IMR-90 (cell line): ENCODE data around the gene FICD.

Source experiments
- BHLHE40 ChIP-seq: fragments of 150-350 bp; IDR thresholded peaks from 2 replicates; pipeline ENCODE4 v1.6.1; 2016; ENCODE audit warnings: mild to moderate bottlenecking, low read depth, low read length
- FOS ChIP-seq: fragments of 150-350 bp; IDR thresholded peaks from 2 replicates; pipeline ENCODE4 v1.6.1; 2016; ENCODE audit warnings: low read depth, low read length
- POLR2A ChIP-seq: IDR thresholded peaks from 2 replicates; pipeline ENCODE4 v1.6.1; 2012; ENCODE audit warnings: mild to moderate bottlenecking, low read depth, low read length
- RAD21 ChIP-seq: IDR thresholded peaks from 2 replicates; pipeline ENCODE4 v1.6.1; 2012; ENCODE audit warnings: low read length, improper control_type of control experiment
- RFX5 ChIP-seq: IDR thresholded peaks from 2 replicates; pipeline ENCODE4 v1.8.0; 2012; ENCODE audit warnings: low read depth, mild to moderate bottlenecking, low read length, moderate library complexity
- SMC3 ChIP-seq: fragments of 150-350 bp; IDR thresholded peaks from 2 replicates; pipeline ENCODE4 v1.6.1; 2016; ENCODE audit warnings: low read depth, mild to moderate bottlenecking, antibody characterized with exemption, low read length, moderate library complexity
- TF ChIP-seq, protein P1 (sequence below): conservative IDR thresholded peaks from 2 replicates; pipeline ENCODE4 v1.5.1; 2012; ENCODE audit warnings: mild to moderate bottlenecking, low read depth, low read length, improper control_type of control experiment
- TF ChIP-seq, protein P2 (sequence below): fragments of 150-350 bp; IDR thresholded peaks from 2 replicates; pipeline ENCODE4 v1.6.1; 2017; ENCODE audit warnings: mild to moderate bottlenecking, antibody characterized with exemption, low read length, low read depth

DNA sequence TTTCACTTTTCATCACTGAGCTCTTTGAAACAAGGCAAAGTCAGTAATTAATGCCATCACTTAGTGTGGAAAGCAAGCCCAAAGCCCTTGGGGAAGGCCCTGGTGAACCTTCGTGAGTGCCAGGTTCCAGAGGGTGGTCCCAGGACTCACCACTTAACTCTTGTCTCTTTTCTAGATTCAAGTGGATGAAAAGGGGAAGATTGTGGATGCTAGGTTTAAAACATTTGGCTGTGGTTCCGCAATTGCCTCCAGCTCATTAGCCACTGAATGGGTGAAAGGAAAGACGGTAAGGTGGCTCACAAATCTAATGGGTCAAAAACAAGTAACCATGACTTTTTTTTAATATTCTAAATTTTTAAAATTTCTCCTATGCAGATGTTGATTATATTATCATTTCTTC is 50.1 kb downstream of the FICD start:
- TF ChIP-seq, protein P1, sequence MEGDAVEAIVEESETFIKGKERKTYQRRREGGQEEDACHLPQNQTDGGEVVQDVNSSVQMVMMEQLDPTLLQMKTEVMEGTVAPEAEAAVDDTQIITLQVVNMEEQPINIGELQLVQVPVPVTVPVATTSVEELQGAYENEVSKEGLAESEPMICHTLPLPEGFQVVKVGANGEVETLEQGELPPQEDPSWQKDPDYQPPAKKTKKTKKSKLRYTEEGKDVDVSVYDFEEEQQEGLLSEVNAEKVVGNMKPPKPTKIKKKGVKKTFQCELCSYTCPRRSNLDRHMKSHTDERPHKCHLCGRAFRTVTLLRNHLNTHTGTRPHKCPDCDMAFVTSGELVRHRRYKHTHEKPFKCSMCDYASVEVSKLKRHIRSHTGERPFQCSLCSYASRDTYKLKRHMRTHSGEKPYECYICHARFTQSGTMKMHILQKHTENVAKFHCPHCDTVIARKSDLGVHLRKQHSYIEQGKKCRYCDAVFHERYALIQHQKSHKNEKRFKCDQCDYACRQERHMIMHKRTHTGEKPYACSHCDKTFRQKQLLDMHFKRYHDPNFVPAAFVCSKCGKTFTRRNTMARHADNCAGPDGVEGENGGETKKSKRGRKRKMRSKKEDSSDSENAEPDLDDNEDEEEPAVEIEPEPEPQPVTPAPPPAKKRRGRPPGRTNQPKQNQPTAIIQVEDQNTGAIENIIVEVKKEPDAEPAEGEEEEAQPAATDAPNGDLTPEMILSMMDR: no peak
- TF ChIP-seq BHLHE40: no peak
- TF ChIP-seq SMC3: no peak
- no peak for TF ChIP-seq RFX5
- no peak for TF ChIP-seq POLR2A
- TF ChIP-seq, protein P2, sequence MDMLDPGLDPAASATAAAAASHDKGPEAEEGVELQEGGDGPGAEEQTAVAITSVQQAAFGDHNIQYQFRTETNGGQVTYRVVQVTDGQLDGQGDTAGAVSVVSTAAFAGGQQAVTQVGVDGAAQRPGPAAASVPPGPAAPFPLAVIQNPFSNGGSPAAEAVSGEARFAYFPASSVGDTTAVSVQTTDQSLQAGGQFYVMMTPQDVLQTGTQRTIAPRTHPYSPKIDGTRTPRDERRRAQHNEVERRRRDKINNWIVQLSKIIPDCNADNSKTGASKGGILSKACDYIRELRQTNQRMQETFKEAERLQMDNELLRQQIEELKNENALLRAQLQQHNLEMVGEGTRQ: no peak
- TF ChIP-seq FOS: no peak
- no peak for TF ChIP-seq RAD21
